ENCODE measurements around the gene FRMPD2. TPM values are rescaled to one million over a fixed set of nuclear protein-coding genes. Genes with fewer than 3 reads are reported as not detected.
A peak's percentile ranks its signal among the peaks of the same experiment; 100 is the strongest.
"Not testable (repeated sequence)": the region's sequence is repeated elsewhere in the genome, so short reads cannot be mapped to it uniquely, and the experiment has no call there.

FRMPD2 gene
- total RNA-seq, 1 experiment from 2014 or later: not detected

DNA sequence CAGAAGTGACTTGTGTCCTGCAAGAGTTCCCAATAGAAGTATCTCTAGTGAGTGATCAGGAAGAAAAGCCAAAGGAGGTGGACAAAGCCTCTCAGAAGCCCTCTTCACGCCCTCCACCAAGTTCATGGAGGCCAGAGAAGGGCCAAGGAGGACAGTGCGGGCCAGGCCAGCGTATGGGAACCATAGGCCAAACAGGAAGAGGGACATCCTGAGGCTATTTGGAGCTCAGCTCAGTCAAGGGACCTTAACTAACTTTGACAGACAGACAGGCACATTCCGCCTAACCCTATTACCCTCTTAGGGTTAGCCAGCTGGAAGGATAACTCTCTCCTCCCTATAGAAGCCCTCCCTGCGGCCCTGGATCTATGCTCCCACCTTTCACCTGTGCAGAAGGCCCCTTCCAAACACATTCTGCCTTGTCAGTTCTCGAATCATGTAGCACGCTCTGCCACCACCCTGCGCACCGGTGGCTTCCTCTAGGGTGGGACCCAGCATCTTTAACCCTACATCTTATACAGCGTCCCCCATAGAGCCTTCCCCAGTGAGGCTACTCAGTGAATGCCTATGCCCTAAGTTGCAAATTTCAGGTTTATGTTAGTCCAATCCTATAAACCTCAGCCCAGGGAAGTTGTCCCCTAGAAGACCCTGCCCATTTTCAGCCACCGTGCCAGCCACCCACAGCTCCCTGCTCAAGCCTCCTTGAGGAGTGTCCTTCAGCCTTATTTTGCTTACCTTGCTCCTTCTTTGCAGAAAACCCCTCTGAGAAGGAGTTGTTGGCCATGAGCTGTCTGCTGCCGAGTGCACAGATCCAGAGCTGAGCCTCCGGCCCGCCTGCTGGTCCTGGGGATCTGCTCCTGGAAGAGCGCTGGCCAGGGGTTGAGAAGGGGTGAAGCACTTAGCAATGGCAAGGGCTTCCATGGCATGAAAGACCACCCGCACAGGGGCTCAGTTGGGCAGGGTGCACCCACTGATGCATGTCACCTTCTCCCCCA is 36.9 kb downstream of the FRMPD2 start:
- H3K36me3 ChIP-seq: no peaks in the 10 kb centered on the region

DNA sequence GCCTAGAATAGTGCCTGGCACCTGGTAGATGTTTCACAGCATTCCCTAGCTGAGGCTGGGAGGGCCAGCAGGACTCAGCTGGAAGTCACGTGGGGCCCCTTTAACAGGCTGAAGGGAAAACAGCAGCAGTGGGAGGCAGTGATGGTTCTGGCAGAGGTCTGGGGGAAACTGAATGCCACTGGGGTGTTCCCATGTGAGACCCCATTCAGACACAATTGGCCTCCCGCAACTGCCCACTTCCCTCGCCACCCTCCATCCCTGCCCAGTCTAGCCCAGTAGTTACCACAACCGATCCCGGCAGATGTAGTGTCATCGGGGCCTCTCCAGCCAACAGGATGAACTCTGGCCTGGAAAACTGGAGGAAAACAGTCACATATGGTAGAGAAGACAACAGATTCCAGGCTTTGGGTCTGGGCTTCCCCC is 38.3 kb downstream of the FRMPD2 start:
- Histone ChIP-seq H3K27ac (no peak overlapping the region), H3K4me1 (no peaks in the 10 kb centered on the region), H3K4me3 (no peak overlapping the region), H3K27me3 (no peaks in the 10 kb centered on the region), H3K9me3 (replicated peaks) (no peaks in the 10 kb centered on the region), H3K36me3 (no peaks in the 10 kb centered on the region)
- DNase-seq: no peak

More for the DNA sequence above, 36.9 kb downstream of the FRMPD2 start:
- no peak overlapping the region for H3K4me3 ChIP-seq
- no peak for DNase-seq
- no peaks in the 10 kb centered on the region for H3K4me1 ChIP-seq
- H3K9me3 ChIP-seq (replicated peaks): no peaks in the 10 kb centered on the region
- no peak overlapping the region for H3K27ac ChIP-seq
- H3K27me3 ChIP-seq: no peaks in the 10 kb centered on the region

DNA sequence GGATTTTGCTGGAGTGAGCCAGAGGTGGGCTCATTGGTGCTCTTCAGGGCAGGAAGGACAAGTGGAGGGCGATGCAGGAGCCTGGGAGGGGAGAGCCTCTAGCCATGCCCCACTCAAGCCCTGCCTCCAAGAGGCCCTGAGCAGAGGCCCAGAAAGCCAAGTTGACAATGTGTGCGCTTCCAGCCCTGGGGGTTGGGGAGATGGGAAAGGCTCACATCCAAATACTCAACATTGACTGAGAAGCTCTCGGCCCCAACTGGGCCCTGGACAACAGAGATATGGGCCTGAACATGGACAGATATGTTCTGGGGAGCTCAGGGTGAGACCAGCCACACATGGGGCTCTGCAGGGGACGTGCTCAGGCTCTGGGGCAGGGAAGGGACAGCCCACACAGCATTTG is 39.0 kb downstream of the FRMPD2 start:
- no peak for DNase-seq
- no peaks in the 10 kb centered on the region for H3K27me3 ChIP-seq
- no peaks in the 10 kb centered on the region for H3K4me1 ChIP-seq
- H3K9me3 ChIP-seq (replicated peaks): no peaks in the 10 kb centered on the region
- no peaks in the 10 kb centered on the region for H3K36me3 ChIP-seq
- H3K27ac ChIP-seq: no peak overlapping the region
- no peak overlapping the region for H3K4me3 ChIP-seq

DNA sequence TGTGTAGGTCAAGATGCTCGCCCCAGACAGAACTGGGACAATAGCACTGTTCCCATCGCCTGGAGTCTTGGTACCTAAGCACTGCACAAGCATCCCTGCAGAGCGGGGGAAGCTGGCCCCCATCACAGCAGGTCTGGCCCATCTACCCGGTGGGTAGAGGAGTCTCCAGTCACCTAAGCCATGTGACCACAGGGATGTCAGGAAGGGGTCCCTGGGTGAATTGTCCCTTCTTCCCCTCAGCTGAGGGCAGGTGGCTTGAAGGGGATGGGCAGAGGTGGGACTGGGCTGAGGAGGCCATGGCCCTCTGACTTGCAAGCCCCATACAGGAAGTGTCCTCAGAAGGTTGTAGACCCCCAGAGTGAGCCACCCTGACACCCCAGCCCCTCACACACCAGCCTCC is 39.7 kb downstream of the FRMPD2 start:
- no peak overlapping the region for H3K27ac ChIP-seq
- DNase-seq: no peak
- no peaks in the 10 kb centered on the region for H3K4me1 ChIP-seq
- H3K9me3 ChIP-seq (replicated peaks): no peaks in the 10 kb centered on the region
- H3K27me3 ChIP-seq: no peaks in the 10 kb centered on the region
- H3K36me3 ChIP-seq: no peaks in the 10 kb centered on the region
- no peak overlapping the region for H3K4me3 ChIP-seq

DNA sequence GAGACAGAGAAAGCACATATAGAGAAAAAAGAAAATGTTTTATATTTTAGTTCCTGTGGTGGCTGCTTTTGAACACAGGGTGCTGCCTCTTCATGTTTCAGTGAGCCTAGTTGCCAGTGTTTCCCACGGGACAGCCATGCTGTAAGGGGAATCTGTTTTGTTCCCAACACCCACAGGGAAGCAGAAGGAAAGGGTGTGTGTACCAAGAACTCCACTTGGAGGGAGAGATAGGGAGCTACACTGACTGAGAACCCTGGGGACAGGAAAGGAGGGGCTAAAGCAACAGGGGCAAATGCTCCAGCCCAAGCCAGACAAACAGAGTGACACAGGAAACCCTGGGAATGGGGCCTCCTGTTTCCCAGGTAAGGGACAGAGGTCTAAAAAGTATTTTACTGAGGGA is 40.2 kb downstream of the FRMPD2 start:
- H3K9me3 ChIP-seq (replicated peaks): no peaks in the 10 kb centered on the region
- H3K36me3 ChIP-seq: no peaks in the 10 kb centered on the region
- no peak for DNase-seq
- no peaks in the 10 kb centered on the region for H3K27me3 ChIP-seq
- H3K4me1 ChIP-seq: no peaks in the 10 kb centered on the region
- H3K27ac ChIP-seq: no peak overlapping the region
- no peak overlapping the region for H3K4me3 ChIP-seq

DNA sequence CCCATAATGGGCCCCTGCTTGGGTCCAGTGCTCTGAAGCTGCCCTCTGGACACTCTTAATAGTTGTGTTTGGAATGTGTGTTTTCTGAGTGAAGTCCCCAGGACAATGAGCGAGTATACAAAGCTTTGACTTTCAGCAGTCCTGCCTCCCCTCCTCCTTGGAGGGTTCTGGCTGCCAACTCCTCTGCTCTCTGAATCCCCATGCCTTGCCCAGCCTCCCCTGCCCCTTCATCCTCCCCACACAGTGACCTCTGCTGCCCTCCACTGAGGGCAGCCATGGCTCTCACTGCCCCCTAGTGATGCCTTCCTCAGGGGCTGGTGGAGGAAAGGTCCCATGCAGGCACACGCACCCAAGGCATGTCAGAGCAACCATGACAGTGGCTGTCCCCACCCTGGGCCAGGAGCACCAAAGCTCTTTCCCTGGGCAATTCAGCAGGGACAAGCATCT is 40.9 kb downstream of the FRMPD2 start:
- H3K27me3 ChIP-seq: no peaks in the 10 kb centered on the region
- H3K4me3 ChIP-seq: no peak overlapping the region
- H3K36me3 ChIP-seq: no peaks in the 10 kb centered on the region
- H3K4me1 ChIP-seq: no peaks in the 10 kb centered on the region
- DNase-seq: no peak
- no peak overlapping the region for H3K27ac ChIP-seq
- no peaks in the 10 kb centered on the region for H3K9me3 ChIP-seq (replicated peaks)

DNA sequence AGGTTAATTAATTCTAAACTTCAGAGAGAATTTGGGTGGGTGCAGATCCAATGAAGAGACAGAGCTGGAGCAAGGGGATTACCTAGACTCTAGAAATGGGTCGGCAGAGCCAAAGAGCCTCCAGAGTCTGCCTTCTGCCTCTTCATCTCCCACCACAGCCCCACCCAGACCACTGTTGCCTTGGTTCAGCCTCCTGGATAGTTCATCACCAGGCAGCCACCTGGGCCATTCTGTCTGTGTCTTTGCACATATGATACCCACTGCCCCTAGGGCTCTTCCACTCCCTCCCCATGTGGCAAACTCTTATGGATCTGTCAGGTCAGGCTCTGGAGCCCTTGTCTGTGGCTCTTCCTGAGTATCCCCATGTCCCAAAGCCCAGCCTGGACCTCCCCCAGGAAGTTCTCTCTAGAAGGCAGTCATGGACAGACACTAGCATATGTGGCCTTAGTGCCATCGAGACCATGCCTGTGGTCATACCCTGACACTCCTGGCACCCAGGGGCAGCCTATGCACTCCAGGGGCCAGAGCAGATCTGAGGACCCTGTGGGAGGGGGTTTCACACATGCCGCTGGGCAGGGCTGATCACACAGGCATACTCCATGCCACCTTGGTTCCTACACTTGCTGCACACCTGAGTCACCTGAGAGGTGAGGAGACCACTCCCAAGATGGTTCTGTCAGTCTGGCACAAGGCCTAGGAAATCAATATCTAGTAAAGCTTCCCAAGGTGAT is 41.6 kb downstream of the FRMPD2 start:
- no peak for DNase-seq
- H3K9me3 ChIP-seq (replicated peaks): no peaks in the 10 kb centered on the region

DNA sequence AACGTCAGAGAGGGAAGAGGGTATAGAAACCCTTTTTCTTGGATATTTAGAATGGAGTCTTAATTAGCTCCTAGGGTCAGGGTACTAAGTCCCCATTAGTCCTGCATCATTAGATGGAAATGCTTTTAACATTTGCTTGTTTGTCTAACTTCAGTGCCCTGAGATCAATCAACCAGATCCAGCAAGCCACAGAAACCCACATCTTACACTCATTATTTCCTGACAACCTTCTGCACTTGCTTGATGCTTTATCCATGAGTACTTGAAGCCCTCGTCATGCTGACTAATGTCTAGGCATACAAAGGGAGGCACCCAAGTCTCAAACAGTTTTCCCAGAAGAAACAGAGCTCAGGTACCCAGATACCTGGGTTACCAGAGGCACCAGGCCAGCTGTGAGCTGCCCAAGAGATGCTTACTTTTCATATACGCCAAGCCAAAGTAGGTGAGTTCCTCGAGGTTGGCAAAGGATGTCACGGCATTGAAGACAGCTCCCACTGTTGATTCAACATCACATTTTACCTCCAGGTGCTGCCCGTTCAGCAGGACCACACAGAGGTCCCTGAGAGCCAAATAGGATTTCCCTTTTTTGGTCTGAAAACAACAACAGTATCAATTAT is 42.7 kb downstream of the FRMPD2 start:
- H3K27me3 ChIP-seq: no peaks in the 10 kb centered on the region
- no peak overlapping the region for H3K4me3 ChIP-seq
- no peaks in the 10 kb centered on the region for H3K4me1 ChIP-seq
- no peaks in the 10 kb centered on the region for H3K9me3 ChIP-seq (replicated peaks)
- DNase-seq: no peak
- H3K36me3 ChIP-seq: no peaks in the 10 kb centered on the region
- H3K27ac ChIP-seq: no peak overlapping the region

More for the DNA sequence above, 41.6 kb downstream of the FRMPD2 start:
- H3K4me1 ChIP-seq: no peaks in the 10 kb centered on the region
- no peak overlapping the region for H3K4me3 ChIP-seq
- H3K27ac ChIP-seq: no peak overlapping the region
- H3K36me3 ChIP-seq: no peaks in the 10 kb centered on the region
- H3K27me3 ChIP-seq: no peaks in the 10 kb centered on the region

DNA sequence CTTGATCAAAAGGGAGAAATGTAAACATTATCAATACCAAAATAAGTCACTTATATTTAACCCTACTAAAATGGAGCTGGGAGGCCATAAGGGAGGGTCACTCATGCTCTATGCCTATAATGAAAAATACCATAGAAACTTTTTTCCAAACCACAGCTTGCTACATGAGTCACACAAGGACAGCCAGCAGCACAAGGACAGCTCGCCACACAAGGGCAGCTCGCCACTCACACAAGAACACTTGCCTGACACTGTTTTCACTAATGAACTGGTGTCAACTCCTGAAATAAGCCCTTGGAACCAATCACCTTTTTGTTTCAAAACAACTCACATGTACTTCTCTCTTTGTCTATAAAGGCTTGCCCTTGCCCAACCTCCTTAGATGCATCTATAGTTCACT is 43.3 kb downstream of the FRMPD2 start:
- Histone ChIP-seq H3K27ac (no peak overlapping the region), H3K9me3 (replicated peaks) (no peaks in the 10 kb centered on the region)
- no peak for DNase-seq

DNA sequence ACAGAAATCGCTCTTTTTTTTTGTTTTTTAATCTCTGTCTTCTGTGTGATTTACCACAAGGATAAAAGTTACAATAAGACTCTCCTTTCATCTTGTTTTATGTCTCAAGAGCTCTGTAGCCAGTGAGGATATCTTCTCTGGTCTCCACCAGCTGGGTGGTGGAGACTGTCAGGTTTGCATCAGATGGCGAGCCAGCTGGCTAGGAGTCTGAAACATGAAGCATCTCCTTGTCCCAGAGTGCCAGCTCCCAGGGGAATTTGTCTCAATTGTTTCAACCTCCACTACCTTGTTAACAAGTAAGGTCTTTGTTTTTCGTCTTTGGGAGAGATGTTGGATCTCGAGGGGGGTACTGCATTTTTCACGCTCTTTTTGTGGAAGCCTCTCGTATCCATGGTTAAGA is 47.3 kb downstream of the FRMPD2 start:
- Histone ChIP-seq H3K36me3 (no peaks in the 10 kb centered on the region), H3K27me3 (no peaks in the 10 kb centered on the region), H3K4me1 (no peaks in the 10 kb centered on the region), H3K27ac (no peak overlapping the region), H3K4me3 (no peak overlapping the region), H3K9me3 (replicated peaks) (no peaks in the 10 kb centered on the region)
- peak in 1 of 2 experiments; percentile 22 for DNase-seq

More for the DNA sequence above, 43.3 kb downstream of the FRMPD2 start:
- Histone ChIP-seq H3K36me3 (no peaks in the 10 kb centered on the region), H3K4me1 (no peaks in the 10 kb centered on the region), H3K27me3 (no peaks in the 10 kb centered on the region), H3K4me3 (no peak overlapping the region)

DNA sequence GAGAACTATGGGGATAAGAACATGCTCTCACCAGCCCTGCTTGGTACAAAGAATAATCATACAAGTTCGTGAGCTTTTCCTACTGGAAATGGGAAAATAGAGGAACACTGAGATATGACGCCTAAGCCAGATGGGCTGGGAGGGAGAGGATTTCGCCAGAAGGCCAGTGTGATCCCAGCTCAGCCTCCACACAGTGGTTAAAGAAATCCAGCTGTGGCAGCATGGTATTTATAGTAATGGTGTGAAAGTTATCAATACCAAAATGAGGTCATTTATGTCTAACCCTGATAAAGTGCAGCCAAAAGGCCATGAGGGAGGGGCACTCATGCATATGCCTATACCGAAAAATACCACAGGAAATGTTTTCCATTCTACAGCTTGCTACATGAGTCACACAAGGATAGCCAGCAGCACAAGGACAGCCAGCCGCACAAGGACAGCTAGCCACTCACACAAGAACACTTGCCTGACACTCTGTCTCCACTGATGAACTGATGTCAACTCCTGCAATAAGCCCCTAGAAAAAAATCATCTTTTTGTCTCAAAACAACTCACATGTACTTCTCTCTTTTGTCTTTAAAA is 49.4 kb downstream of the FRMPD2 start:
- no peaks in the 10 kb centered on the region for H3K36me3 ChIP-seq
- H3K27ac ChIP-seq: no peak overlapping the region
- no peak overlapping the region for H3K4me3 ChIP-seq
- H3K9me3 ChIP-seq (replicated peaks): no peaks in the 10 kb centered on the region
- no peak for DNase-seq
- H3K4me1 ChIP-seq: no peaks in the 10 kb centered on the region
- H3K27me3 ChIP-seq: no peaks in the 10 kb centered on the region

DNA sequence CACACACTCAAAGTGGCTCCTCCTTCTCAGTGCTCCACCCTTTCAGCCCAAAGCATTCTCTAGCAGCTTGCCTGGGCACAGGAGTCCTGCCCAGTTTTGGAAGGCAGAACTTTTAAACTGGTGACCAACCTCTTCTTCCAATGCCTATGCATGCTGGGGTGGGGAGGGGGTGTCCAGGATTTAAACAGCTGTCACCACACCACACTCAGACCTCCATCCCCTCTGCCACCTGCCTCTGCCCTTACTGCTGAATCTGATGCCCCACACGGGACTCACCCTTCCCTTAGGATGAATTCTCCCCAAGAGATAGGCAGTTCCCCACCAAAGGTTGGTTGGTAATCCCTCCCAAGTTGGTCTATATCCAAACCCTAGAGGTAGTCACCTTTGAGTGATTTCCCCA is 50.2 kb downstream of the FRMPD2 start:
- H3K36me3 ChIP-seq: no peaks in the 10 kb centered on the region
- no peak for DNase-seq
- no peak overlapping the region for H3K27ac ChIP-seq
- no peaks in the 10 kb centered on the region for H3K9me3 ChIP-seq (replicated peaks)
- no peaks in the 10 kb centered on the region for H3K4me1 ChIP-seq
- H3K27me3 ChIP-seq: no peaks in the 10 kb centered on the region
- H3K4me3 ChIP-seq: no peak overlapping the region

DNA sequence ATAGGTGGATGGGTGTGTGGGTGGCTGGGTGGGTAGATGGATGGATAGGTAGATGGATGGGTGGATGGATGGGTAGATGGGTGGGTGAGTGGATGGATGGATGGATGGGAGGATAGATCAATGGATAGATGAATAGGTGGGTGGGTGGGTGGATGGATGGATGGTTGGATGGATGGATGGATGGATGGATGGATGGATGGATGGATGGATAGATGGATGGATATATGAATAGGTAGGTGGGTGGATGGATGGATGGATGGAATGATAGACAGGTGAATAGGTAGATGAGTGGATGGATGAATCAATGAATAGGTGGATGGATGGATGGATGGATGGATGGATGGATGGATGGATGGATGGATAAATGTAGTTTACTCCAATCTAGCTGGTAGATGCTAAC is 52.7 kb downstream of the FRMPD2 start:
- no peaks in the 10 kb centered on the region for H3K36me3 ChIP-seq
- H3K4me1 ChIP-seq: no peaks in the 10 kb centered on the region
- H3K27me3 ChIP-seq: no peaks in the 10 kb centered on the region
- H3K4me3 ChIP-seq: no peak overlapping the region
- H3K9me3 ChIP-seq (replicated peaks): no peaks in the 10 kb centered on the region
- DNase-seq: no peak
- H3K27ac ChIP-seq: no peak overlapping the region

DNA sequence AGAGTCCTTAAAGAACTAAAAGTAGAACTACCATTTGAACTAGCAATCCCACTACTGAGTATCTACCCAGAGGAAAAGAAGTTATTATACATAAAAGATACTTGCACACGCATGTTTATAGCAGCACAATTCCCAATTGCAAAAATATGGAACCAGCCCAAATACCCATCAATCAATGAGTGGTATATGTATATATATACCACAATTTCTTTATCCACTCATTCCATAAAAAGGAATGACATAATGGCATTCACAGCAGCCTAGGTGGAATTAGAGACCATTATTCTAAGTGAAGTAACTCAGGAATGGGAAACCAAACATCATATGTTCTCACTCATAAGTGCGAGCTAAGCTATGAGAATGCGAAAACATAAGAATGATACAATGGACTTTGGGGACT is 53.5 kb downstream of the FRMPD2 start:
- not testable (repeated sequence) for H3K4me1 ChIP-seq; H3K36me3 ChIP-seq; DNase-seq; H3K27me3 ChIP-seq; H3K4me3 ChIP-seq; H3K9me3 ChIP-seq (replicated peaks); H3K27ac ChIP-seq

DNA sequence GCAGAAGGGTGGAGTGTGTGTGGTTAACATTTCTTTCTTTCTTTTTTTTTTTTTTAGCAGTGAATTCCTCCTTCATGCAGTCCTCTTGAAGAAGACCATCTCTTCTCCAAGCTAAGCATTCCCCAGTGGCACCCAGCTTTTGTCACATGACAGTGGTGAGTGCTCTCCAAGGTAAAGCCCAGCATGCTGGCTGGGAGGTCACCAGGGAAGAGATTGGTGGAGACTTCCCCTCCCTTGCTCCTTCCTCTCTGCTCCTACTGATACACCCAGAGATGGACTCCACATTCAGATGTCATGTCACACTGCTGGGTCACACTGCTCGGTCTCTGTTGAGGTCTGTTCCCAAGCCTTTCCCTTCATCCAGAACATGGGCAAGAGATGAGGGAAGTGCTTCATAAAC is 55.3 kb downstream of the FRMPD2 start:
- H3K4me3 ChIP-seq: no peak overlapping the region
- H3K36me3 ChIP-seq: no peaks in the 10 kb centered on the region
- no peaks in the 10 kb centered on the region for H3K9me3 ChIP-seq (replicated peaks)
- DNase-seq: no peak
- no peak overlapping the region for H3K27ac ChIP-seq
- no peaks in the 10 kb centered on the region for H3K4me1 ChIP-seq
- no peaks in the 10 kb centered on the region for H3K27me3 ChIP-seq

Measured in SJCRH30 (cell line).